Measurements from ENCODE around the gene EHD1.

The EHD1 gene
- 93.6 to 325 (median 296) reads per million in 3 experiments for total RNA-seq

- DNase-seq = peak; percentile 100
Observed at GRCh38 chr11:64878494-64879243, at the start of gene EHD1. Gene EHD1 (minus strand): TSS chr11:64878621. CDS start chr11:64878464, 157 bp downstream.

GRCh38 chr11:64926689-64927088 lies 48.3 kb upstream of the EHD1 start:
- DNase-seq = no peak

GRCh38 chr11:64925536-64926436 lies 47.4 kb upstream of the EHD1 start:
- no peak for DNase-seq

GRCh38 chr11:64924910-64925284 lies 46.5 kb upstream of the EHD1 start:
- DNase-seq = no peak

- peak; percentile 90 for DNase-seq
Observed at GRCh38 chr11:64923944-64924909, 45.8 kb upstream of the EHD1 start, which contains the start of gene PPP2R5B. Gene PPP2R5B (plus strand): TSS chr11:64924689. CDS start chr11:64925735, 1,046 bp downstream.

GRCh38 chr11:64923151-64923661 lies 44.8 kb upstream of the EHD1 start:
- DNase-seq = no peak

GRCh38 chr11:64921384-64921783 lies 43.0 kb upstream of the EHD1 start:
- DNase-seq = no peak

GRCh38 chr11:64920124-64920523 lies 41.7 kb upstream of the EHD1 start:
- no peak for DNase-seq

GRCh38 chr11:64919627-64920026 lies 41.2 kb upstream of the EHD1 start:
- DNase-seq = no peak

GRCh38 chr11:64918017-64918416 lies 39.6 kb upstream of the EHD1 start:
- DNase-seq = no peak

- no peak for DNase-seq
Observed at GRCh38 chr11:64917663-64917995, 39.2 kb upstream of the EHD1 start.

- peak; percentile 99 for DNase-seq
Observed at GRCh38 chr11:64916775-64917662, 38.6 kb upstream of the EHD1 start, which contains the start of gene ATG2A. Gene ATG2A (minus strand): TSS chr11:64917209. CDS start chr11:64917135, 74 bp downstream.

GRCh38 chr11:64916040-64916774 lies 37.8 kb upstream of the EHD1 start:
- DNase-seq = peak; percentile 40

- DNase-seq = no peak
Observed at GRCh38 chr11:64915376-64915887, 37.0 kb upstream of the EHD1 start.

GRCh38 chr11:64914123-64914522 lies 35.7 kb upstream of the EHD1 start:
- no peak for DNase-seq

GRCh38 chr11:64913171-64913727 lies 34.8 kb upstream of the EHD1 start:
- no peak for DNase-seq

- no peak for DNase-seq
Observed at GRCh38 chr11:64911689-64912088, 33.3 kb upstream of the EHD1 start.

- no peak for DNase-seq
Observed at GRCh38 chr11:64911142-64911541, 32.7 kb upstream of the EHD1 start.

GRCh38 chr11:64910451-64911093 lies 32.2 kb upstream of the EHD1 start:
- no peak for DNase-seq

Data from central memory CD4-positive, alpha-beta T cell (primary cell).